CD4-positive, alpha-beta T cell (primary cell): Measurements from ENCODE around the gene FOXO1. TPM values are rescaled to one million over a fixed set of nuclear protein-coding genes. Genes with fewer than 3 reads are reported as not detected.

ENCODE experiments used
- ATAC-seq: fragments of 200-7000 bp; cut with Tn5 transposase; one replicate; pipeline ENCODE4 v1.10.0; 2022; ENCODE audit warnings: mild to moderate bottlenecking; ENCODE audit not compliant: poor library complexity
- CTCF ChIA-PET: fragments of 350-600 bp; sonication (Branson Sonifier 250); formaldehyde crosslinking; loops from one replicate; lab custom pipeline; 2021; ENCODE audit warnings: antibody characterized with exemption, inconsistent platforms; lab: Charles Lee
- POLR2A ChIA-PET: fragments of 350-600 bp; sonication (Branson Sonifier 250); formaldehyde crosslinking; loops from one replicate; lab custom pipeline; 2021; ENCODE audit warnings: antibody characterized with exemption, inconsistent platforms; lab: Charles Lee
- DNase-seq, 14 experiments: peaks; one replicate each; pipeline ENCODE4 v3.0.0-alpha.2; 2013 to 2020; ENCODE audit warnings: mixed read lengths in 2 of 14
- H3K27ac ChIP-seq, 2 donors: one replicate each; pipeline versions ENCODE4 v1.5.1 to v1.7.0; 2013; ENCODE audit warnings: low read length in 2 of 2, low read depth in 1 of 2, mild to moderate bottlenecking in 1 of 2
- H3K27me3 ChIP-seq, 2 experiments: 1 replicate in 1 of 2; 2 replicates in 1 of 2; pipeline versions ENCODE4 v1.6.1 to v1.7.0; 2013; ENCODE audit warnings: low read length in 2 of 2, control low read depth in 1 of 2, mild to moderate bottlenecking in 1 of 2, moderate library complexity in 1 of 2; ENCODE audit not compliant: insufficient read depth in 2 of 2, control insufficient read depth in 1 of 2
- H3K36me3 ChIP-seq: one replicate; pipeline ENCODE4 v1.6.1; 2013; ENCODE audit warnings: low read length, control low read depth; ENCODE audit not compliant: insufficient read depth
- H3K4me1 ChIP-seq: one replicate; pipeline ENCODE4 v1.6.1; 2013; ENCODE audit warnings: low read length, control low read depth; ENCODE audit not compliant: insufficient read depth
- H3K4me3 ChIP-seq: one replicate; pipeline ENCODE4 v1.5.1; 2013; ENCODE audit warnings: mild to moderate bottlenecking, low read length, moderate library complexity
- H3K9me3 ChIP-seq, 2 experiments: 1 replicate in 1 of 2; 2 replicates in 1 of 2; pipeline versions ENCODE4 v1.6.1 to v1.7.0; 2013; ENCODE audit warnings: low read length in 2 of 2, mild to moderate bottlenecking in 2 of 2, control low read depth in 1 of 2, moderate library complexity in 1 of 2; ENCODE audit not compliant: control insufficient read depth in 1 of 2, insufficient read depth in 1 of 2
- H3K27ac Mint-ChIP-seq: one replicate; pipeline ENCODE4 v1.8.0; 2020; ENCODE audit warnings: mixed read lengths
- H3K27me3 Mint-ChIP-seq: one replicate; pipeline ENCODE4 v1.8.0; 2021; ENCODE audit warnings: mixed read lengths
- H3K36me3 Mint-ChIP-seq: one replicate; pipeline ENCODE4 v1.8.0; 2021; ENCODE audit warnings: low read depth, mixed read lengths
- H3K4me1 Mint-ChIP-seq: one replicate; pipeline ENCODE4 v1.8.0; 2021; ENCODE audit warnings: low read depth, mixed read lengths
- H3K4me3 Mint-ChIP-seq: one replicate; pipeline ENCODE4 v1.8.0; 2020; ENCODE audit warnings: mild to moderate bottlenecking, mixed read lengths
- H3K9me3 Mint-ChIP-seq: one replicate; pipeline ENCODE4 v1.8.0; 2020; ENCODE audit warnings: mixed read lengths
- intact Hi-C, 2 experiments: fragments of 100-400 bp; cut with DNase I in 1 of 2; cut with micrococcal nuclease in 1 of 2; formaldehyde crosslinking; loops; one replicate each; pipeline versions ENCODE4 v1.15.1 to v1.9.0; 2023 to 2025; cut with DNase I, micrococcal nuclease
- total RNA-seq, 174 experiments: library from RNA in 2 of 174; stranded (reverse) in 2 of 174; gene quantifications; one replicate each; pipeline ENCODE4 v1.2.3 and lab custom pipeline; 2021 to 2026
- TF ChIP-seq, protein P1 (sequence below): fragments of 200-600 bp; IDR thresholded peaks from one replicate; pipeline ENCODE4 v1.8.0; 2022; ENCODE audit warnings: antibody characterized with exemption, mild to moderate bottlenecking

FOXO1 gene
- total RNA-seq, 2 experiments from 2014 or later, result 93.1 to 101 TPM

DNA sequence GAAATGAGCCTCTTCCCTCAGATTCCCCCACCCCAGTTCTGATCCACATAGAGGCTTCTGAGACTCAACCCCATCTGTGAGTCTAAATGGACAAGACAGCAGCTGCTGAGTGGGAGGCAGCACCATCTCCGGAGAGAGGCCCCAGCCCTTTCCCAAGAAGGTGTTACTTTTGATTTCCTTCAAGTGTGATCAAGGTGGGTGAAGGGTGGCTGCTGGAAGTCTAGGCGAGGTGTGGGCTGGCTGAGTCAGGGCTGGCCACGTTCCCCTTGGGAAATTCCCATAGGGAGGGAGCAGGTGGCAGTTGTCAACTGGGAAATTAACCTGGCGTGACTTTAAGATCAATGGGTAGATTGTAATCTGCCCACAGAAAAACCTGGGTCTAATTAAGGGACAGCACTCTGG, 148.0 kb downstream of the FOXO1 start:
- H3K36me3 Mint-ChIP-seq, result no peaks in the 10 kb centered on the region
- ChIA-PET CTCF (interaction anchor here (1.2 kb wide), 1 partner anchor 12 kb away, joined by 9 read pairs; no protein-coding TSS in a partner anchor), POLR2A (interaction anchor here (0.7 to 1.5 kb wide), 3 partner anchors 18 to 34 kb away, joined by 3 read pairs; no protein-coding TSS in a partner anchor)
- ATAC-seq (no peak), DNase-seq (peak in 4 of 14 experiments; percentile 26 to 77 (median 68))
- no peak overlapping the region for H3K4me3 Mint-ChIP-seq
- no peaks in the 10 kb centered on the region for H3K9me3 Mint-ChIP-seq
- H3K4me1 Mint-ChIP-seq, result peaks cover 34% of the 10 kb centered on the region
- H3K27ac Mint-ChIP-seq, result no peak overlapping the region
- H3K27me3 ChIP-seq, result no peaks in the 10 kb centered on the region
- no peak overlapping the region for H3K27ac ChIP-seq
- no peaks in the 10 kb centered on the region for H3K36me3 ChIP-seq
- TF ChIP-seq, protein P1, sequence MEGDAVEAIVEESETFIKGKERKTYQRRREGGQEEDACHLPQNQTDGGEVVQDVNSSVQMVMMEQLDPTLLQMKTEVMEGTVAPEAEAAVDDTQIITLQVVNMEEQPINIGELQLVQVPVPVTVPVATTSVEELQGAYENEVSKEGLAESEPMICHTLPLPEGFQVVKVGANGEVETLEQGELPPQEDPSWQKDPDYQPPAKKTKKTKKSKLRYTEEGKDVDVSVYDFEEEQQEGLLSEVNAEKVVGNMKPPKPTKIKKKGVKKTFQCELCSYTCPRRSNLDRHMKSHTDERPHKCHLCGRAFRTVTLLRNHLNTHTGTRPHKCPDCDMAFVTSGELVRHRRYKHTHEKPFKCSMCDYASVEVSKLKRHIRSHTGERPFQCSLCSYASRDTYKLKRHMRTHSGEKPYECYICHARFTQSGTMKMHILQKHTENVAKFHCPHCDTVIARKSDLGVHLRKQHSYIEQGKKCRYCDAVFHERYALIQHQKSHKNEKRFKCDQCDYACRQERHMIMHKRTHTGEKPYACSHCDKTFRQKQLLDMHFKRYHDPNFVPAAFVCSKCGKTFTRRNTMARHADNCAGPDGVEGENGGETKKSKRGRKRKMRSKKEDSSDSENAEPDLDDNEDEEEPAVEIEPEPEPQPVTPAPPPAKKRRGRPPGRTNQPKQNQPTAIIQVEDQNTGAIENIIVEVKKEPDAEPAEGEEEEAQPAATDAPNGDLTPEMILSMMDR, result no peak
- no peaks in the 10 kb centered on the region for H3K9me3 ChIP-seq
- no peaks in the 10 kb centered on the region for H3K27me3 Mint-ChIP-seq
- H3K4me1 ChIP-seq, result peaks cover 17% of the 10 kb centered on the region
- intact Hi-C loops, result no loop called here
- H3K4me3 ChIP-seq, result no peak overlapping the region

DNA sequence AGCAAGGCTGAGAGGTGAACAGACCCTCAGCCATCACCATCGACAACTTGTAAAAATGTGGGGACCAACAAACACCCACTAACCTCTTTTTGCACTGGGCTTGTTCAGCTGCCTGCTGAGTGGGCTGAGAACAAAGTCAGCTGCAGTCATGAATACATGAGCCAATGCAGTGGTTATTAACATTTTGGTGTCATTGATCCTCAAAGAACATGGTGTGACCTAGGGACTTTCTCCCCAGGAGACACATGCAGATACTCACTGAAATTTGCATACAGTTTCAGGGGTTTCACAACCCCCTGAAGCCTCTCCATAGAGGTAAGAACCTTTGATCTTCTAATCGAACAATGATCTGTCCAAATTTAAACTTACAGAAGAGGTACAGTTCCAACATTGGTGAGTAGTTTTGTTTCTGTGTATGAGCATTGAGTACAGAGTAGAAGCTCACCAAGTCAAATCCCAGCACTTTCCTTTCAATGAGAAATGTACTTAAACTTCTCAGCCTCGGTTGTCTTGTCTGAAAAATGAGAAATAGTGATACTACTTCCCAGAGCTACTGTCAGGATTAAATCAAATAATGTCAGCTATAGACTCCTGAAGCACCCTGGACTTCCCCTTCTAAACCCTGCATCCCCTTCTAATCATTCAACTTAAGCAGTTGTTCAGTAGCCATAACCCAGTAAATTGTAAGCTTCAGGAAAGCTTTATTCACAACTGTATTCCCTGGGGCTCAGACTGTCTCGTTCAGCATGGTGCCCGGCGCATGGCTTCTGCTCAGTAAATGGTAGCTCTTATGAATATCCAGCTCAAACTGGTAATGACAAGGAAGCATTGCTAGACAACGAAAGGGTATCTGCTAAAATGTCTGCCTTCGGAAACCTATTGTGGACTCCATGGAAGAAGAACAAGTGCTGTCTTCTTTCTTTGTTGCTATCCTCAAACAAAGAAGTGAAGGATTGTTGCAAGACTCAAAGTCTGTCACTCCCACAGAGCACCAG, 148.7 kb downstream of the FOXO1 start:
- Histone ChIP-seq H3K36me3 (no peaks in the 10 kb centered on the region), H3K4me1 (peaks cover 17% of the 10 kb centered on the region), H3K4me3 (no peak overlapping the region), H3K9me3 (no peaks in the 10 kb centered on the region), H3K27ac (no peak overlapping the region), H3K27me3 (no peaks in the 10 kb centered on the region)
- H3K27me3 Mint-ChIP-seq, result no peaks in the 10 kb centered on the region
- H3K4me1 Mint-ChIP-seq, result peaks cover 41% of the 10 kb centered on the region
- TF ChIP-seq, protein P1, result no peak
- H3K9me3 Mint-ChIP-seq, result no peaks in the 10 kb centered on the region
- ChIA-PET CTCF (interaction anchor here (1.2 kb wide), 2 partner anchors 13 to 575 kb away, joined by 3 to 9 read pairs; no protein-coding TSS in a partner anchor), POLR2A (interaction anchor here (0.7 to 1.0 kb wide), 2 partner anchors 19 to 34 kb away, joined by 3 read pairs; no protein-coding TSS in a partner anchor)
- no peak overlapping the region for H3K27ac Mint-ChIP-seq
- no peak for ATAC-seq
- DNase-seq, result no peak
- no peak overlapping the region for H3K4me3 Mint-ChIP-seq
- no peaks in the 10 kb centered on the region for H3K36me3 Mint-ChIP-seq
- intact Hi-C loops, result no loop called here

DNA sequence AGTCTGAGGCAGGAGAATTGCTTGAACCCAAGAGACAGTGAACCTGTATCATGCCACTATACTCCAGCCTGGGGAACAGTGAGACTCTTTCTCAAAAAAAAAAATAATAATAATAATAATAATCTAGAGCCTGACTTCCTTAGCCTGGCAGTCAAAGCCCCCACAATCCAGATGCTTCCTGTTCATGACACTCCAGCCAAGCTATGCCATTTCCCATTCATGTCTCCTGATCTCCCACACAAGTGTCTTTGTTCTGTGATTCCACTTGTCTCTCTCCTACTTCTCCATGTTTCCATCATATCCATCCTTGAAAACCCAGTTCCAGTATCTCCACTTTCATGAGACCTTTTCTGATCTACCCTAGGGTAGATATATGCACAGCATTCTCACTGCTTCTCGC, 150.7 kb downstream of the FOXO1 start:
- Mint-ChIP-seq H3K4me3 (no peak overlapping the region), H3K27ac (no peak overlapping the region), H3K27me3 (no peaks in the 10 kb centered on the region), H3K36me3 (no peaks in the 10 kb centered on the region), H3K9me3 (no peaks in the 10 kb centered on the region), H3K4me1 (peaks cover 55% of the 10 kb centered on the region)
- DNase-seq (no peak), ATAC-seq (no peak)
- Histone ChIP-seq H3K27ac (no peak overlapping the region), H3K4me1 (peaks cover 17% of the 10 kb centered on the region), H3K4me3 (no peak overlapping the region), H3K27me3 (no peaks in the 10 kb centered on the region), H3K36me3 (no peaks in the 10 kb centered on the region), H3K9me3 (no peaks in the 10 kb centered on the region)
- TF ChIP-seq, protein P1, result no peak
- intact Hi-C loops, result no loop called here
- CTCF ChIA-PET, result no interaction called here
- POLR2A ChIA-PET, result no interaction called here
